GM23338 (cell line): ENCODE data around the gene PCBP4. TPM values are rescaled to one million over a fixed set of nuclear protein-coding genes. Genes with fewer than 3 reads are reported as not detected.

Experiments
- ATAC-seq: fragments of 200-7000 bp; cut with Tn5 transposase; 3 replicates; pipeline ENCODE4 v1.9.1; 2020
- DNase-seq: peaks from one replicate; pipeline ENCODE4 v3.0.0-alpha.2; 2015; ENCODE audit warnings: low spot score
- H2AFZ ChIP-seq: fragments of 200-600 bp; sonication (generic); 2 replicates; pipeline ENCODE4 v1.8.0; 2016; ENCODE audit warnings: antibody characterized with exemption, mild to moderate bottlenecking, moderate library complexity
- H3F3A ChIP-seq: fragments of 200-600 bp; sonication (generic); replicated peaks from 2 replicates; pipeline ENCODE4 v1.8.0; 2017; ENCODE audit warnings: antibody characterized with exemption, mixed run types, low read depth
- H3K27ac ChIP-seq: fragments of 200-600 bp; sonication (generic); 2 replicates; pipeline ENCODE4 v1.6.1; 2016; ENCODE audit warnings: low read depth
- H3K27me3 ChIP-seq: fragments of 200-600 bp; sonication (generic); 2 replicates; pipeline ENCODE4 v1.8.0; 2016; ENCODE audit warnings: mild to moderate bottlenecking, mixed run types, moderate library complexity; ENCODE audit not compliant: insufficient read depth
- H3K36me3 ChIP-seq: fragments of 200-600 bp; sonication (generic); 2 replicates; pipeline ENCODE4 v1.8.0; 2016; ENCODE audit warnings: mild to moderate bottlenecking; ENCODE audit not compliant: insufficient read depth
- H3K4me1 ChIP-seq: fragments of 200-600 bp; sonication (generic); 2 replicates; pipeline ENCODE4 v1.8.0; 2016; ENCODE audit warnings: mild to moderate bottlenecking, moderate library complexity; ENCODE audit not compliant: insufficient read depth
- H3K4me2 ChIP-seq: fragments of 200-600 bp; sonication (generic); 2 replicates; pipeline ENCODE4 v1.7.1; 2017; ENCODE audit warnings: mixed run types
- H3K4me3 ChIP-seq: fragments of 200-600 bp; sonication (generic); 2 replicates; pipeline ENCODE4 v1.6.1; 2016; ENCODE audit warnings: mixed run types
- H3K79me2 ChIP-seq: fragments of 200-600 bp; sonication (generic); replicated peaks from 2 replicates; pipeline ENCODE4 v1.8.0; 2017; ENCODE audit warnings: mild to moderate bottlenecking; ENCODE audit not compliant: insufficient read depth
- H3K9me2 ChIP-seq: fragments of 200-600 bp; sonication (generic); 2 replicates; pipeline ENCODE4 v1.8.0; 2017; ENCODE audit not compliant: insufficient read depth
- H4K20me1 ChIP-seq: fragments of 200-600 bp; sonication (generic); replicated peaks from 2 replicates; pipeline ENCODE4 v1.8.0; 2017; ENCODE audit warnings: mild to moderate bottlenecking; ENCODE audit not compliant: insufficient read depth
- H3K27ac Mint-ChIP-seq: 2 replicates; pipeline ENCODE4 v1.8.0; 2020; ENCODE audit warnings: inconsistent platforms, mild to moderate bottlenecking, moderate library complexity, mixed read lengths
- H3K27me3 Mint-ChIP-seq: 3 replicates; pipeline ENCODE4 v1.8.0; 2022; ENCODE audit warnings: low read depth, mild to moderate bottlenecking, moderate library complexity, mixed read lengths, inconsistent platforms; ENCODE audit not compliant: insufficient read depth, poor library complexity
- H3K36me3 Mint-ChIP-seq: 3 replicates; pipeline ENCODE4 v1.8.0; 2021; ENCODE audit warnings: low read depth, mild to moderate bottlenecking, inconsistent platforms, moderate library complexity, mixed read lengths
- H3K4me1 Mint-ChIP-seq: 3 replicates; pipeline ENCODE4 v1.8.0; 2020; ENCODE audit warnings: mild to moderate bottlenecking, inconsistent platforms, mixed read lengths
- H3K4me3 Mint-ChIP-seq: 3 replicates; pipeline ENCODE4 v1.8.0; 2021; ENCODE audit warnings: moderate library complexity, mild to moderate bottlenecking, inconsistent platforms, mixed read lengths
- H3K9me3 Mint-ChIP-seq: 3 replicates; pipeline ENCODE4 v1.8.0; 2020; ENCODE audit warnings: moderate library complexity, mild to moderate bottlenecking, inconsistent platforms, mixed read lengths
- CREB1 ChIP-seq: fragments of 250-450 bp; sonication (Bioruptor Pico); IDR thresholded peaks from 2 replicates; pipeline ENCODE4 v1.5.0; 2020; ENCODE audit warnings: low read depth, mild to moderate bottlenecking, moderate library complexity
- CTCF ChIP-seq, 2 experiments: fragments of 200-600 bp in 1 of 2; sonication (generic) in 1 of 2; conservative IDR thresholded peaks; 2 replicates each; pipeline versions ENCODE4 v1.5.1 to v1.6.1; 2016 to 2017; ENCODE audit warnings: antibody characterized with exemption in 2 of 2, low read depth in 2 of 2, mild to moderate bottlenecking in 2 of 2, moderate library complexity in 1 of 2
- EZH2 ChIP-seq: fragments of 200-600 bp; sonication (generic); IDR thresholded peaks from one replicate; pipeline ENCODE4 v1.8.0; 2017; ENCODE audit warnings: antibody characterized with exemption, mild to moderate bottlenecking, low read depth; ENCODE audit not compliant: unreplicated experiment
- EZH2phosphoT487 ChIP-seq: fragments of 200-600 bp; sonication (generic); IDR thresholded peaks from one replicate; pipeline ENCODE4 v1.8.1; 2018; ENCODE audit warnings: antibody characterized with exemption; ENCODE audit not compliant: unreplicated experiment
- JUNB ChIP-seq: IDR thresholded peaks from one replicate; pipeline ENCODE4 v1.6.1; 2016; ENCODE audit warnings: antibody characterized with exemption; ENCODE audit not compliant: unreplicated experiment
- NANOG ChIP-seq: IDR thresholded peaks from 2 replicates; pipeline ENCODE4 v1.6.1; 2016; ENCODE audit warnings: antibody characterized with exemption, borderline replicate concordance
- POLR2AphosphoS5 ChIP-seq: IDR thresholded peaks from 2 replicates; pipeline ENCODE4 v1.6.1; 2016; ENCODE audit warnings: antibody characterized with exemption, low read depth
- STAT1 ChIP-seq: IDR thresholded peaks from one replicate; pipeline ENCODE4 v1.6.1; 2016; ENCODE audit warnings: antibody characterized with exemption; ENCODE audit not compliant: unreplicated experiment
- ZNF114 ChIP-seq: fragments of 250-450 bp; sonication (Bioruptor Pico); IDR thresholded peaks from 2 replicates; pipeline ENCODE4 v1.5.0; 2020; ENCODE audit warnings: mild to moderate bottlenecking, moderate library complexity
- ZNF331 ChIP-seq: fragments of 250-450 bp; sonication (Bioruptor Pico); IDR thresholded peaks from 2 replicates; pipeline ENCODE4 v1.5.0; 2020; ENCODE audit warnings: low read depth, mild to moderate bottlenecking, moderate library complexity
- polyA plus RNA-seq: library from polyadenylated mRNA; unstranded; fragments of >200 nt; fragmentation: Nextera tagmentation; extraction: Ambion mirVana; gene quantifications from 2 replicates; pipeline ENCODE4 v1.2.1, GENCODE V29; 2016
- total RNA-seq: library from RNA; depleted of rRNA; stranded (reverse); fragments of >200 nt; shearing (Covaris generic); gene quantifications from 2 replicates; pipeline ENCODE4 v1.2.3, GENCODE V29; 2014
- TF ChIP-seq, protein P1 (sequence below): fragments of 250-450 bp; sonication (Bioruptor Pico); IDR thresholded peaks from 2 replicates; pipeline ENCODE4 v1.5.0; 2020; ENCODE audit warnings: mild to moderate bottlenecking, moderate library complexity
- TF ChIP-seq, protein P2 (sequence below): IDR thresholded peaks from one replicate; pipeline ENCODE4 v1.6.1; 2018; ENCODE audit warnings: antibody characterized with exemption; ENCODE audit not compliant: unreplicated experiment

PCBP4 gene
- total and polyA plus RNA-seq, 2 experiments from 2014 or later = 11.8 to 37.6 TPM

GRCh38 chr3:51932471-51933370 lies 34.5 kb downstream of the PCBP4 start:
- H3K27ac Mint-ChIP-seq = no peak overlapping the region
- no peak for DNase-seq

More at GRCh38 chr3:51932471-51933370, 34.5 kb downstream of the PCBP4 start:
- Mint-ChIP-seq H3K4me3 (no peak overlapping the region), H3K4me1 (no peaks in the 10 kb centered on the region), H3K36me3 (peaks cover 68% of the 10 kb centered on the region), H3K9me3 (no peaks in the 10 kb centered on the region), H3K27me3 (peaks cover 2% of the 10 kb centered on the region)
- Histone ChIP-seq H3K36me3 (peaks cover 7% of the 10 kb centered on the region), H3K79me2 (no peaks in the 10 kb centered on the region), H3K27ac (no peak overlapping the region), H3K4me1 (no peaks in the 10 kb centered on the region), H3K27me3 (no peaks in the 10 kb centered on the region), H3K9me2 (no peaks in the 10 kb centered on the region), H3F3A (no peaks in the 10 kb centered on the region), H4K20me1 (no peaks in the 10 kb centered on the region; the same call in none of the 2 replicates), H3K4me3 (no peak overlapping the region), H2AFZ (no peak overlapping the region), H3K4me2 (no peak overlapping the region)
- TF ChIP-seq ZNF331 (CRISPR knock-in tag) (no peak), EZH2phosphoT487 (no peak), EZH2 (no peak), NANOG (no peak), POLR2AphosphoS5 (no peak), CREB1 (CRISPR knock-in tag) (no peak), JUNB (no peak), CTCF (conservative IDR thresholded peaks at IDR 0.05; ENCODE audit: low read depth in 2 of 2) (no peak), STAT1 (no peak), ZNF114 (CRISPR knock-in tag) (no peak)
- TF ChIP-seq, protein P1, sequence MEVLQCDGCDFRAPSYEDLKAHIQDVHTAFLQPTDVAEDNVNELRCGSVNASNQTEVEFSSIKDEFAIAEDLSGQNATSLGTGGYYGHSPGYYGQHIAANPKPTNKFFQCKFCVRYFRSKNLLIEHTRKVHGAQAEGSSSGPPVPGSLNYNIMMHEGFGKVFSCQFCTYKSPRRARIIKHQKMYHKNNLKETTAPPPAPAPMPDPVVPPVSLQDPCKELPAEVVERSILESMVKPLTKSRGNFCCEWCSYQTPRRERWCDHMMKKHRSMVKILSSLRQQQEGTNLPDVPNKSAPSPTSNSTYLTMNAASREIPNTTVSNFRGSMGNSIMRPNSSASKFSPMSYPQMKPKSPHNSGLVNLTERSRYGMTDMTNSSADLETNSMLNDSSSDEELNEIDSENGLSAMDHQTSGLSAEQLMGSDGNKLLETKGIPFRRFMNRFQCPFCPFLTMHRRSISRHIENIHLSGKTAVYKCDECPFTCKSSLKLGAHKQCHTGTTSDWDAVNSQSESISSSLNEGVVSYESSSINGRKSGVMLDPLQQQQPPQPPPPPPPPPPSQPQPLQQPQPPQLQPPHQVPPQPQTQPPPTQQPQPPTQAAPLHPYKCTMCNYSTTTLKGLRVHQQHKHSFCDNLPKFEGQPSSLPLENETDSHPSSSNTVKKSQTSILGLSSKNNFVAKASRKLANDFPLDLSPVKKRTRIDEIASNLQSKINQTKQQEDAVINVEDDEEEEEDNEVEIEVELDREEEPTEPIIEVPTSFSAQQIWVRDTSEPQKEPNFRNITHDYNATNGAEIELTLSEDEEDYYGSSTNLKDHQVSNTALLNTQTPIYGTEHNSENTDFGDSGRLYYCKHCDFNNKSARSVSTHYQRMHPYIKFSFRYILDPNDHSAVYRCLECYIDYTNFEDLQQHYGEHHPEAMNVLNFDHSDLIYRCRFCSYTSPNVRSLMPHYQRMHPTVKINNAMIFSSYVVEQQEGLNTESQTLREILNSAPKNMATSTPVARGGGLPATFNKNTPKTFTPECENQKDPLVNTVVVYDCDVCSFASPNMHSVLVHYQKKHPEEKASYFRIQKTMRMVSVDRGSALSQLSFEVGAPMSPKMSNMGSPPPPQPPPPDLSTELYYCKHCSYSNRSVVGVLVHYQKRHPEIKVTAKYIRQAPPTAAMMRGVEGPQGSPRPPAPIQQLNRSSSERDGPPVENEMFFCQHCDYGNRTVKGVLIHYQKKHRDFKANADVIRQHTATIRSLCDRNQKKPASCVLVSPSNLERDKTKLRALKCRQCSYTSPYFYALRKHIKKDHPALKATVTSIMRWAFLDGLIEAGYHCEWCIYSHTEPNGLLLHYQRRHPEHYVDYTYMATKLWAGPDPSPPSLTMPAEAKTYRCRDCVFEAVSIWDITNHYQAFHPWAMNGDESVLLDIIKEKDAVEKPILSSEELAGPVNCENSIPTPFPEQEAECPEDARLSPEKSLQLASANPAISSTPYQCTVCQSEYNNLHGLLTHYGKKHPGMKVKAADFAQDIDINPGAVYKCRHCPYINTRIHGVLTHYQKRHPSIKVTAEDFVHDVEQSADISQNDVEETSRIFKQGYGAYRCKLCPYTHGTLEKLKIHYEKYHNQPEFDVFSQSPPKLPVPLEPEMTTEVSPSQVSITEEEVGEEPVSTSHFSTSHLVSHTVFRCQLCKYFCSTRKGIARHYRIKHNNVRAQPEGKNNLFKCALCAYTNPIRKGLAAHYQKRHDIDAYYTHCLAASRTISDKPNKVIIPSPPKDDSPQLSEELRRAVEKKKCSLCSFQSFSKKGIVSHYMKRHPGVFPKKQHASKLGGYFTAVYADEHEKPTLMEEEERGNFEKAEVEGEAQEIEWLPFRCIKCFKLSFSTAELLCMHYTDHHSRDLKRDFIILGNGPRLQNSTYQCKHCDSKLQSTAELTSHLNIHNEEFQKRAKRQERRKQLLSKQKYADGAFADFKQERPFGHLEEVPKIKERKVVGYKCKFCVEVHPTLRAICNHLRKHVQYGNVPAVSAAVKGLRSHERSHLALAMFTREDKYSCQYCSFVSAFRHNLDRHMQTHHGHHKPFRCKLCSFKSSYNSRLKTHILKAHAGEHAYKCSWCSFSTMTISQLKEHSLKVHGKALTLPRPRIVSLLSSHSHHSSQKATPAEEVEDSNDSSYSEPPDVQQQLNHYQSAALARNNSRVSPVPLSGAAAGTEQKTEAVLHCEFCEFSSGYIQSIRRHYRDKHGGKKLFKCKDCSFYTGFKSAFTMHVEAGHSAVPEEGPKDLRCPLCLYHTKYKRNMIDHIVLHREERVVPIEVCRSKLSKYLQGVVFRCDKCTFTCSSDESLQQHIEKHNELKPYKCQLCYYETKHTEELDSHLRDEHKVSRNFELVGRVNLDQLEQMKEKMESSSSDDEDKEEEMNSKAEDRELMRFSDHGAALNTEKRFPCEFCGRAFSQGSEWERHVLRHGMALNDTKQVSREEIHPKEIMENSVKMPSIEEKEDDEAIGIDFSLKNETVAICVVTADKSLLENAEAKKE (CRISPR knock-in tag) = no peak
- TF ChIP-seq, protein P2, sequence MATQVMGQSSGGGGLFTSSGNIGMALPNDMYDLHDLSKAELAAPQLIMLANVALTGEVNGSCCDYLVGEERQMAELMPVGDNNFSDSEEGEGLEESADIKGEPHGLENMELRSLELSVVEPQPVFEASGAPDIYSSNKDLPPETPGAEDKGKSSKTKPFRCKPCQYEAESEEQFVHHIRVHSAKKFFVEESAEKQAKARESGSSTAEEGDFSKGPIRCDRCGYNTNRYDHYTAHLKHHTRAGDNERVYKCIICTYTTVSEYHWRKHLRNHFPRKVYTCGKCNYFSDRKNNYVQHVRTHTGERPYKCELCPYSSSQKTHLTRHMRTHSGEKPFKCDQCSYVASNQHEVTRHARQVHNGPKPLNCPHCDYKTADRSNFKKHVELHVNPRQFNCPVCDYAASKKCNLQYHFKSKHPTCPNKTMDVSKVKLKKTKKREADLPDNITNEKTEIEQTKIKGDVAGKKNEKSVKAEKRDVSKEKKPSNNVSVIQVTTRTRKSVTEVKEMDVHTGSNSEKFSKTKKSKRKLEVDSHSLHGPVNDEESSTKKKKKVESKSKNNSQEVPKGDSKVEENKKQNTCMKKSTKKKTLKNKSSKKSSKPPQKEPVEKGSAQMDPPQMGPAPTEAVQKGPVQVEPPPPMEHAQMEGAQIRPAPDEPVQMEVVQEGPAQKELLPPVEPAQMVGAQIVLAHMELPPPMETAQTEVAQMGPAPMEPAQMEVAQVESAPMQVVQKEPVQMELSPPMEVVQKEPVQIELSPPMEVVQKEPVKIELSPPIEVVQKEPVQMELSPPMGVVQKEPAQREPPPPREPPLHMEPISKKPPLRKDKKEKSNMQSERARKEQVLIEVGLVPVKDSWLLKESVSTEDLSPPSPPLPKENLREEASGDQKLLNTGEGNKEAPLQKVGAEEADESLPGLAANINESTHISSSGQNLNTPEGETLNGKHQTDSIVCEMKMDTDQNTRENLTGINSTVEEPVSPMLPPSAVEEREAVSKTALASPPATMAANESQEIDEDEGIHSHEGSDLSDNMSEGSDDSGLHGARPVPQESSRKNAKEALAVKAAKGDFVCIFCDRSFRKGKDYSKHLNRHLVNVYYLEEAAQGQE = no peak
- no peak for ATAC-seq
